PC-3 (cell line): ENCODE results near the gene SNX7.

Source experiments
- CTCF ChIP-seq: fragments of 300-600 bp; sonication (generic); conservative IDR thresholded peaks from 2 replicates; pipeline ENCODE4 v1.5.1; 2017; ENCODE audit warnings: antibody characterized with exemption, low read depth, mild to moderate bottlenecking, low read length
- EZH2 ChIP-seq: fragments of 300-600 bp; sonication (generic); IDR thresholded peaks from one replicate; pipeline ENCODE4 v1.6.1; 2017; ENCODE audit warnings: antibody characterized with exemption, mild to moderate bottlenecking, low read length; ENCODE audit not compliant: unreplicated experiment
- EZH2phosphoT487 ChIP-seq: fragments of 300-600 bp; sonication (generic); IDR thresholded peaks from 2 replicates; pipeline ENCODE4 v1.6.1; 2018; ENCODE audit warnings: mild to moderate bottlenecking, antibody characterized with exemption, low read length, borderline replicate concordance

- TF ChIP-seq CTCF = no peak
- TF ChIP-seq EZH2 = no peak
- no peak for TF ChIP-seq EZH2phosphoT487
These were observed 20.3 kb downstream of the SNX7 start for GRCh38 chr1:98681812-98682211.
